Type B pancreatic cell (in vitro differentiated cells): Measurements from ENCODE around the gene RIOK1. TPM values are rescaled to one million over a fixed set of nuclear protein-coding genes. Genes with fewer than 3 reads are reported as not detected.
A peak's percentile ranks its signal among the peaks of the same experiment; 100 is the strongest.

Experiments
- DNase-seq: peaks from one replicate; pipeline ENCODE4 v3.0.0; 2021; ENCODE audit warnings: mixed read lengths; ENCODE audit not compliant: unreplicated experiment; ENCODE audit errors: extremely low spot score
- H3K27ac Mint-ChIP-seq: 2 replicates; pipeline ENCODE4 v1.8.0; 2021; ENCODE audit warnings: mild to moderate bottlenecking, mixed read lengths
- H3K27me3 Mint-ChIP-seq: 2 replicates; pipeline ENCODE4 v1.8.0; 2021; ENCODE audit warnings: mixed read lengths
- H3K36me3 Mint-ChIP-seq: 2 replicates; pipeline ENCODE4 v1.8.0; 2021; ENCODE audit warnings: mixed read lengths
- H3K4me1 Mint-ChIP-seq: one replicate; pipeline ENCODE4 v1.8.0; 2021; ENCODE audit warnings: mixed read lengths; ENCODE audit not compliant: unreplicated experiment
- H3K4me3 Mint-ChIP-seq: 2 replicates; pipeline ENCODE4 v1.8.0; 2021; ENCODE audit warnings: mild to moderate bottlenecking, mixed read lengths
- H3K9me3 Mint-ChIP-seq: 2 replicates; pipeline ENCODE4 v1.8.0; 2021; ENCODE audit warnings: mixed read lengths
- CTCF ChIP-seq: fragments of 200-600 bp; sonication (generic); conservative IDR thresholded peaks from 2 replicates; pipeline ENCODE4 v1.5.0; 2021; ENCODE audit warnings: antibody characterized with exemption, mild to moderate bottlenecking
- total RNA-seq: library from RNA; stranded (reverse); gene quantifications from 2 replicates; pipeline ENCODE4 v1.2.1, GENCODE V29; 2021; ENCODE audit warnings: low replicate concordance

Gene RIOK1
- total RNA-seq, 1 donor from 2014 or later: 24.0 TPM

- Mint-ChIP-seq H3K36me3 (peaks cover 33% of the 10 kb centered on the region), H3K4me3 (peak overlapping the region; percentile 52), H3K4me1 (peaks cover 23% of the 10 kb centered on the region), H3K27me3 (no peaks in the 10 kb centered on the region), H3K27ac (peak overlapping the region; percentile 77), H3K9me3 (no peaks in the 10 kb centered on the region)
- DNase-seq: no peak
- TF ChIP-seq CTCF: no peak
Measured at GRCh38 chr6:7417684-7418083, 28.1 kb downstream of the RIOK1 start.

GRCh38 chr6:7418238-7418905, 28.8 kb downstream of the RIOK1 start:
- Mint-ChIP-seq H3K36me3 (peaks cover 26% of the 10 kb centered on the region), H3K4me3 (peak overlapping the region; percentile 52), H3K4me1 (peaks cover 19% of the 10 kb centered on the region), H3K27ac (peak overlapping the region; percentile 77), H3K27me3 (no peaks in the 10 kb centered on the region), H3K9me3 (no peaks in the 10 kb centered on the region)
- no peak for DNase-seq
- no peak for TF ChIP-seq CTCF

GRCh38 chr6:7419065-7419464, 29.5 kb downstream of the RIOK1 start:
- Mint-ChIP-seq H3K36me3 (peaks cover 22% of the 10 kb centered on the region), H3K4me1 (peaks cover 19% of the 10 kb centered on the region), H3K4me3 (no peak overlapping the region), H3K27me3 (no peaks in the 10 kb centered on the region), H3K9me3 (no peaks in the 10 kb centered on the region), H3K27ac (peak overlapping the region; percentile 16)
- DNase-seq: no peak
- TF ChIP-seq CTCF: no peak

GRCh38 chr6:7421066-7421465, 31.5 kb downstream of the RIOK1 start:
- Mint-ChIP-seq H3K36me3 (peaks cover 8% of the 10 kb centered on the region), H3K27me3 (no peaks in the 10 kb centered on the region), H3K9me3 (no peaks in the 10 kb centered on the region), H3K27ac (peak overlapping the region; percentile 13), H3K4me1 (peaks cover 19% of the 10 kb centered on the region), H3K4me3 (no peak overlapping the region)
- TF ChIP-seq CTCF: no peak
- DNase-seq: no peak

GRCh38 chr6:7424058-7424457, 34.5 kb downstream of the RIOK1 start:
- Mint-ChIP-seq H3K27me3 (no peaks in the 10 kb centered on the region), H3K9me3 (no peaks in the 10 kb centered on the region), H3K36me3 (no peaks in the 10 kb centered on the region), H3K4me1 (peaks cover 5% of the 10 kb centered on the region), H3K4me3 (no peak overlapping the region), H3K27ac (no peak overlapping the region)
- TF ChIP-seq CTCF: no peak
- no peak for DNase-seq
